Activated B cell treated with CpG ODN at 0.5 μM for 24 hours (primary cell): Measurements from ENCODE around the gene ZNF33B. TPM values are rescaled to one million over a fixed set of nuclear protein-coding genes. Genes with fewer than 3 reads are reported as not detected.
A peak's percentile ranks its signal among the peaks of the same experiment; 100 is the strongest.
"Not testable (repeated sequence)": the region's sequence is repeated elsewhere in the genome, so short reads cannot be mapped to it uniquely, and the experiment has no call there.

ENCODE experiments used
- ATAC-seq: fragments of 200-7000 bp; cut with Tn5 transposase; one replicate; pipeline ENCODE4 v1.10.0; 2021; ENCODE audit warnings: low read depth, mild to moderate bottlenecking, moderate library complexity
- CTCF ChIA-PET: fragments of 350-600 bp; sonication (Branson Sonifier 250); formaldehyde crosslinking; loops from one replicate; lab custom pipeline; 2021; ENCODE audit warnings: antibody characterized with exemption; lab: Charles Lee
- POLR2A ChIA-PET: fragments of 350-600 bp; sonication (Branson Sonifier 250); formaldehyde crosslinking; loops from one replicate; lab custom pipeline; 2021; ENCODE audit warnings: antibody characterized with exemption; lab: Charles Lee
- DNase-seq: peaks from one replicate; pipeline ENCODE4 v3.0.0; 2022
- H3K27ac Mint-ChIP-seq: one replicate; pipeline ENCODE4 v1.8.0; 2020; ENCODE audit warnings: mixed read lengths
- H3K27me3 Mint-ChIP-seq: one replicate; pipeline ENCODE4 v1.8.0; 2021; ENCODE audit warnings: mixed read lengths
- H3K36me3 Mint-ChIP-seq: one replicate; pipeline ENCODE4 v1.8.0; 2021; ENCODE audit warnings: low read depth, mixed read lengths
- H3K4me1 Mint-ChIP-seq: one replicate; pipeline ENCODE4 v1.8.0; 2021; ENCODE audit warnings: mixed read lengths
- H3K4me3 Mint-ChIP-seq: one replicate; pipeline ENCODE4 v1.8.0; 2020; ENCODE audit warnings: mild to moderate bottlenecking, mixed read lengths
- H3K9me3 Mint-ChIP-seq: one replicate; pipeline ENCODE4 v1.8.0; 2020; ENCODE audit warnings: mixed read lengths
- intact Hi-C: fragments of 100-400 bp; cut with micrococcal nuclease; formaldehyde crosslinking; loops from one replicate; pipeline ENCODE4 v1.15.1; 2024
- total RNA-seq: library from RNA; stranded (reverse); gene quantifications from 2 replicates; pipeline ENCODE4 v1.2.3, GENCODE V29; 2022
- TF ChIP-seq, protein P1 (sequence below): fragments of 200-600 bp; IDR thresholded peaks from one replicate; pipeline ENCODE4 v1.8.0; 2022; ENCODE audit warnings: antibody characterized with exemption, mild to moderate bottlenecking

The ZNF33B gene
- total RNA-seq, 1 donor from 2014 or later, result 31.0 TPM

DNA sequence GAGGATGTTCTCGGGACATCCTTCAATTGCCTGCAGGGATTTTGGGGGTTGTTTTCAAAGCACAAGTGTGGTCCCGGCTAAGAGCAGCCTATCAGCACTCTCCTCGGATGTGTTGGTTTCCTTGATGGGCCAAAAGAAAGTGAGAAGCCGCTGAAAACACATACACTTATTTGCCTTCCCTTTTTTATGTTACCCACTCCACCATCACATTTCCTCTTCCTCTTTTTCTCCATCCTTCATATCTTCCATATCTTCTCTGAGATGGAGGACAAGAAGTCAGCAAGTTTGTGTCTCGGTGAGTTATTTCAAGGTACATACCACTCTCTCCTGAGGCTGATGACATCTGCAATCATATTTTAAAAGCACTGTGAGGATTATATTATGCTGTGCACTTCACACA, 64.0 kb downstream of the ZNF33B start:
- intact Hi-C loops, result no loop called here
- no peak for DNase-seq

DNA sequence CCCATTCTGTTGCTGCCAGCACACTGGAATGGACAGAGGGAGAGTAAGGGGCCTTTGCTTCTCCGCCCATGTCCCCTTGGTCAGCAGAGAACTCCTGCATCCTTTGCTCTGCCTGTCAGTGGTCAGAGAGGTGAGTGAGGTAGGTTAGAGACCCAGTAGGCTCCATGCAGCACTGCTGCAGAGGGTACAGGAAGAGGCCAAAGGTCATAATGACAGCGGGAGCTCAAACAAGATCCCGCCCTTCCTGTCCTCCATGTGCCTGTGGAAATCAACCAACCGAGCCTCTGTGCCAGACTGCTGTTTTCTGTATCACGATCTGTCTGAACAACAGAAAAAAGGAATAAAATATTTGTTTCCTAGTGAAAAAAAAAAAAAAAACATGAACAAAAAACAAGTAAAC, 81.4 kb downstream of the ZNF33B start:
- intact Hi-C loops, result no loop called here
- ATAC-seq, result no peak

More for the DNA sequence above, 64.0 kb downstream of the ZNF33B start:
- H3K27me3 Mint-ChIP-seq, result no peaks in the 10 kb centered on the region
- H3K9me3 Mint-ChIP-seq, result peaks cover 14% of the 10 kb centered on the region
- TF ChIP-seq, protein P1, sequence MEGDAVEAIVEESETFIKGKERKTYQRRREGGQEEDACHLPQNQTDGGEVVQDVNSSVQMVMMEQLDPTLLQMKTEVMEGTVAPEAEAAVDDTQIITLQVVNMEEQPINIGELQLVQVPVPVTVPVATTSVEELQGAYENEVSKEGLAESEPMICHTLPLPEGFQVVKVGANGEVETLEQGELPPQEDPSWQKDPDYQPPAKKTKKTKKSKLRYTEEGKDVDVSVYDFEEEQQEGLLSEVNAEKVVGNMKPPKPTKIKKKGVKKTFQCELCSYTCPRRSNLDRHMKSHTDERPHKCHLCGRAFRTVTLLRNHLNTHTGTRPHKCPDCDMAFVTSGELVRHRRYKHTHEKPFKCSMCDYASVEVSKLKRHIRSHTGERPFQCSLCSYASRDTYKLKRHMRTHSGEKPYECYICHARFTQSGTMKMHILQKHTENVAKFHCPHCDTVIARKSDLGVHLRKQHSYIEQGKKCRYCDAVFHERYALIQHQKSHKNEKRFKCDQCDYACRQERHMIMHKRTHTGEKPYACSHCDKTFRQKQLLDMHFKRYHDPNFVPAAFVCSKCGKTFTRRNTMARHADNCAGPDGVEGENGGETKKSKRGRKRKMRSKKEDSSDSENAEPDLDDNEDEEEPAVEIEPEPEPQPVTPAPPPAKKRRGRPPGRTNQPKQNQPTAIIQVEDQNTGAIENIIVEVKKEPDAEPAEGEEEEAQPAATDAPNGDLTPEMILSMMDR, result no peak
- ChIA-PET POLR2A (interaction anchor here (0.6 kb wide), 1 partner anchor 18 kb away, joined by 3 read pairs; no protein-coding TSS in a partner anchor), CTCF (no interaction called here)
- no peak overlapping the region for H3K27ac Mint-ChIP-seq
- peaks cover 2% of the 10 kb centered on the region for H3K36me3 Mint-ChIP-seq
- peaks cover 3% of the 10 kb centered on the region for H3K4me1 Mint-ChIP-seq
- no peak overlapping the region for H3K4me3 Mint-ChIP-seq
- ATAC-seq, result no peak

DNA sequence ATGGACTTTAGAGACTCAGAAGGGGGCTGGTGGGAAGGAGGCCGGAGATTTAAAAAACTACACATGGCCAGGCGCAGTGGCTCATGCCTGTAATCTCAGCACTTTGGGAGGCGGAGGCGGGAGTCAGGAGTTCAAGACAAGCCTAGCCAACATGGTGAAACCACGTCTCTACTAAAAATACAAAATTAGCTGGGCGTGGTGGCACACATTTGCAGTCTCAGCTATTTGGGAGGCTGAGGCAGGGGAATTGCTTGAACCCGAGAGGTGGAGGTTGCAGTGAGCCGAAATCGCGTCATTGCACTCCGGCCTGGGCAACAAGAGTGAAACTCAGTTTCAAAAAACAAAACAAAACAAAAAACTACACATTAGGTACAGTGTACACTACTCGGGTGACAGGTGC, 84.8 kb downstream of the ZNF33B start:
- ATAC-seq, H3K27me3 Mint-ChIP-seq, DNase-seq, H3K27ac Mint-ChIP-seq, H3K9me3 Mint-ChIP-seq, CTCF ChIA-PET: not testable (repeated sequence)
- intact Hi-C loops, result loop anchor here (2.0 kb wide), 4 partner anchors 585 to 1021 kb away; partner anchors contain the start of genes CSGALNACT2, HNRNPF and ZNF239
- H3K4me3 Mint-ChIP-seq, result peak overlapping the region; percentile 96
- peaks cover 30% of the 10 kb centered on the region for H3K36me3 Mint-ChIP-seq
- peaks cover 32% of the 10 kb centered on the region for H3K4me1 Mint-ChIP-seq
- POLR2A ChIA-PET, result interaction anchor here (0.6 to 1.0 kb wide), 2 partner anchors 58 to 83 kb away, joined by 3 read pairs; no protein-coding TSS in a partner anchor

More for the DNA sequence above, 81.4 kb downstream of the ZNF33B start:
- CTCF ChIA-PET, result no interaction called here
- Mint-ChIP-seq H3K27me3 (no peaks in the 10 kb centered on the region), H3K36me3 (peaks cover 11% of the 10 kb centered on the region), H3K4me1 (peaks cover 14% of the 10 kb centered on the region), H3K4me3 (no peak overlapping the region), H3K9me3 (no peaks in the 10 kb centered on the region), H3K27ac (no peak overlapping the region)
- TF ChIP-seq, protein P1, result no peak
- POLR2A ChIA-PET, result interaction anchor here (0.6 kb wide), 1 partner anchor 17 kb away, joined by 3 read pairs; no protein-coding TSS in a partner anchor
- DNase-seq, result no peak

DNA sequence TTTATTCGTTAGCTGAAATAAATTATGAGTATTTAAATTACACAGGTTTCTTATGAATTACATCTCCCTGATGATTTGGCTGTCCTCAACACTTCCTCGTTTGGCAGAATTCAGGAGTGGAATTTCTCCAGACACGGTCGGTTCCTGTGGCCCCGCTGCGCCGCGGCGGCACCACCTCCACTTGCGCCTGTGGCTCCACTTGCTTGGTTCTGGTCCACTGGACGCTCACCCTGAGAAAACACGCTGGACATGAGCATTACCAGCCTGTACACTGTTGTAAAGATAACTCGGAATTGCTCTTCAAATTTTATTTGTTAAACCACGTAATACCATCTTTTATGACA, 85.3 kb downstream of the ZNF33B start:
- Mint-ChIP-seq H3K36me3 (peaks cover 33% of the 10 kb centered on the region), H3K27me3 (no peaks in the 10 kb centered on the region), H3K9me3 (no peaks in the 10 kb centered on the region), H3K4me3 (peak overlapping the region; percentile 96), H3K4me1 (peaks cover 33% of the 10 kb centered on the region), H3K27ac (peak overlapping the region; percentile 89)
- TF ChIP-seq, protein P1, result no peak
- ChIA-PET CTCF (no interaction called here), POLR2A (interaction anchor here (1.0 kb wide), 1 partner anchor 84 kb away, joined by 3 read pairs; no protein-coding TSS in a partner anchor)
- intact Hi-C loops, result loop anchor here (2.0 kb wide), 4 partner anchors 586 to 1022 kb away; partner anchors contain the start of genes CSGALNACT2, HNRNPF and ZNF239
- no peak for DNase-seq
- peak; percentile 20 for ATAC-seq

DNA sequence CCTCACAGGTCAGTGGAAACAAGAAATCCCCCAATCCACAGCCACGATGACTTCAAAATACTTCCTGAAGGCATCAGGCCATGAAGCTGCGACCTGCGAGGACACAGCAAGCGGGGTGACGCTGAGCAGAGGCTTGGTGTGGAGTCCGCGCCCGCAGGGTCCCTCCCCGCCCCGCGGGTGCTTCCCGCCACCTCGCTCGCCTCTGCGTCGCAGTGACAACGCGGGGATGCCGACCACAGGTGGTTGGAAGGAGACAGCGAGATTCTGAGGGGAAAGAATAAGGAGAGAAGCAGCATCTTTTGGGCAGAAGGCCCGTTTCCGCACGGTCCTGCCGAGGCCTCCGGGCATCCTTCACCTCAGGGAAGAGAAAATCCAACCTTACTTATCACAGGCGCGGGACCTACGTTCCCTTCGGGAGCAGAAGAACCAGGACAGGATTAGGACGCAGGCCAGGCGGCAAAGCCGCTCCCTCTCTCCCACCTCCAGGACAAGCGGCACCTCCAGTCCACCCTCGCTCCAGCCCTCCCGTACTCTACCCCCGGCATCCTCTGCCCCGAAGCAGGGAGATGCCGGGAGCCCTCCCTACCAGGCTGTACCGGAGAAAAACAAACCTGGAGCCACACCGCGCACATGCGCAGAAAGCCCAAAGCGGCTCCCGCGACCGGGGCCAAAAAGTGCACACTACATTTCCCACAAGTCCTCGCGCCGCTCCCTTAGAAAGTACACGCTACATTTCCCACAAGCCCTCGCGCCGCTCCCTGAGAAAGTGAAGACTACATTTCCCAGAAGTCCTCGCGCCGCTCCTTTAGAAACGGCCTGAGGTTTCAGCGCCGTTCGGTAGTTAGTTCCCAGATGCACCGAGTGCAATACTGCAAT, 85.9 kb downstream of the ZNF33B start:
- peak overlapping the region; percentile 96 for H3K4me3 Mint-ChIP-seq
- H3K36me3 Mint-ChIP-seq, result peaks cover 39% of the 10 kb centered on the region
- DNase-seq (peak; percentile 85), ATAC-seq (peak; percentile 97)
- TF ChIP-seq, protein P1, result no peak
- intact Hi-C loops, result loop anchor here (1.0 to 2.0 kb wide), 10 partner anchors 86 to 1096 kb away; partner anchors contain the start of genes BMS1, CSGALNACT2, HNRNPF and ZNF239
- H3K27ac Mint-ChIP-seq, result peak overlapping the region; percentile 89
- H3K27me3 Mint-ChIP-seq, result no peaks in the 10 kb centered on the region
- H3K9me3 Mint-ChIP-seq, result no peaks in the 10 kb centered on the region
- ChIA-PET POLR2A (interaction anchor here (1.0 kb wide), 2 partner anchors 85 to 231 kb away, joined by 3 to 6 read pairs; partner anchors contain the start of gene BMS1), CTCF (no interaction called here)
- H3K4me1 Mint-ChIP-seq, result peaks cover 39% of the 10 kb centered on the region
